Daoy (cell line): ENCODE data around the gene PTH2. TPM values are rescaled to one million over a fixed set of nuclear protein-coding genes. Genes with fewer than 3 reads are reported as not detected.

Experiments
- DNase-seq: peaks from one replicate; pipeline ENCODE4 v3.0.0-alpha.2; 2015; ENCODE audit warnings: low read depth
- total RNA-seq: library from RNA; depleted of rRNA; stranded (reverse); fragments of >200 nt; shearing (Covaris generic); gene quantifications from 2 replicates; pipeline ENCODE4 v1.2.3, GENCODE V29; 2014

Gene PTH2
- total RNA-seq, 1 experiment from 2014 or later = not detected

GRCh38 chr19:49411681-49412326, 11.4 kb downstream of the PTH2 start:
- no peak for DNase-seq

- no peak for DNase-seq
Measured at GRCh38 chr19:49409441-49410029, 13.7 kb downstream of the PTH2 start.

GRCh38 chr19:49408816-49409440, 14.3 kb downstream of the PTH2 start:
- DNase-seq = peak; percentile 61

GRCh38 chr19:49407482-49408015, 15.7 kb downstream of the PTH2 start:
- no peak for DNase-seq

GRCh38 chr19:49407079-49407478, 16.2 kb downstream of the PTH2 start:
- no peak for DNase-seq

- peak; percentile 38 for DNase-seq
Measured at GRCh38 chr19:49403404-49404187, 19.6 kb downstream of the PTH2 start.

GRCh38 chr19:49400029-49400428, 23.2 kb downstream of the PTH2 start:
- DNase-seq = no peak

- DNase-seq = no peak
Measured at GRCh38 chr19:49398931-49399330, 24.3 kb downstream of the PTH2 start.

- DNase-seq = no peak
Measured at GRCh38 chr19:49398001-49398615, 25.1 kb downstream of the PTH2 start.

GRCh38 chr19:49396738-49397505, 26.3 kb downstream of the PTH2 start:
- no peak for DNase-seq

- DNase-seq = no peak
Measured at GRCh38 chr19:49395581-49396407, 27.4 kb downstream of the PTH2 start.

- no peak for DNase-seq
Measured at GRCh38 chr19:49393881-49394280, 29.4 kb downstream of the PTH2 start.

- DNase-seq = peak; percentile 87
Measured at GRCh38 chr19:49391581-49392399, 31.5 kb downstream of the PTH2 start.

- no peak for DNase-seq
Measured at GRCh38 chr19:49390929-49391359, 32.3 kb downstream of the PTH2 start.

GRCh38 chr19:49390131-49390928, 32.9 kb downstream of the PTH2 start:
- no peak for DNase-seq

GRCh38 chr19:49389406-49389805, 33.8 kb downstream of the PTH2 start:
- no peak for DNase-seq

GRCh38 chr19:49387936-49388372, 35.3 kb downstream of the PTH2 start, which contains the start of gene KASH5:
Gene KASH5, plus strand, starts transcription at chr19:49388249. Its CDS starts 2,635 bp downstream, at chr19:49390884.
- DNase-seq = no peak

GRCh38 chr19:49383599-49383998, 39.6 kb downstream of the PTH2 start:
- no peak for DNase-seq
